Ascending aorta (tissue), 2 donors: ENCODE data around the gene MTREX. TPM values are rescaled to one million over a fixed set of nuclear protein-coding genes. Genes with fewer than 3 reads are reported as not detected.

Experiments used
- DNase-seq, 2 donors: peaks; one replicate each; pipeline ENCODE4 v3.0.0-alpha.2; 2019; ENCODE audit warnings: low spot score in 2 of 2
- H3K27ac ChIP-seq, 2 donors: fragments of 200-600 bp; sonication (generic); one replicate each; pipeline ENCODE4 v1.5.1; 2016 to 2017; ENCODE audit warnings: mild to moderate bottlenecking in 1 of 2
- H3K27me3 ChIP-seq: fragments of 200-600 bp; sonication (generic); one replicate; pipeline ENCODE4 v1.5.1; 2017
- H3K36me3 ChIP-seq, 2 donors: fragments of 200-600 bp; sonication (generic); one replicate each; pipeline ENCODE4 v1.5.1; 2016
- H3K4me1 ChIP-seq, 2 donors: fragments of 200-600 bp; sonication (generic); one replicate each; pipeline ENCODE4 v1.5.1; 2016 to 2017; ENCODE audit warnings: mild to moderate bottlenecking in 1 of 2
- H3K4me3 ChIP-seq, 2 donors: fragments of 200-600 bp; sonication (generic); one replicate each; pipeline ENCODE4 v1.5.1; 2016 to 2017; ENCODE audit warnings: mild to moderate bottlenecking in 1 of 2
- H3K9me3 ChIP-seq, 2 donors: fragments of 200-600 bp; sonication (generic); one replicate each; pipeline ENCODE4 v1.5.1; 2016
- intact Hi-C: fragments of 100-400 bp; cut with DNase I; formaldehyde crosslinking; loops from one replicate; pipeline ENCODE4 v1.15.1; 2023
- total RNA-seq: library from RNA; depleted of rRNA; stranded (reverse); fragments of >200 nt; gene quantifications from one replicate; pipeline ENCODE4 v1.1.0, GENCODE V29; 2016
- TF ChIP-seq, protein P1 (sequence below), 3 experiments: fragments of 200-600 bp in 2 of 3; fragments of 450-650 bp in 1 of 3; sonication (generic) in 2 of 3; IDR thresholded peaks; one replicate each; pipeline ENCODE4 v1.5.1; 2016 to 2019; ENCODE audit warnings: antibody characterized with exemption in 3 of 3, mild to moderate bottlenecking in 1 of 3, moderate library complexity in 1 of 3

MTREX gene
- total RNA-seq, 1 donor from 2014 or later, result 17.1 TPM

DNA sequence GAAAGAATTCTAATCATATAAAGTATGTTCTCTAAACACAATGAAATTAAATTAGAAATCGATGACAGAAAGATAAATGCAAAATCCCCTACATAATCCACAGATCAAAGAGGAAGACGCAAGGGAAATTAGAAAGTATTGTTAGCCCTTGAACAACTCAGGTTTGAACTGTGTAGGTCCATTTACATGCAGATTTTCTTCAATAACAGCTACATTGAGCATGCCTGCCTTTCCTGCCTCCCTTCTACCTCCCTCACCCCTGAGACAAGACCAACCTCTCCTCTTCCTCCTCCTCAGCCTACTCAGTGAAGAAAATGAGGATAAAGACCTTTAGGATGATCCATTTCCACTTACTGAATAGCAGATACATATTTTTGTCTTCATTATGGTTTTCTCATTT, 151.8 kb downstream of the MTREX start:
- no peak for DNase-seq
- Histone ChIP-seq H3K9me3 (no peaks in the 10 kb centered on the region), H3K4me3 (no peak overlapping the region), H3K4me1 (peaks cover 0 to 2% of the 10 kb centered on the region in 2 donors), H3K27me3 (no peaks in the 10 kb centered on the region), H3K36me3 (peaks cover 0 to 19% of the 10 kb centered on the region in 2 donors), H3K27ac (no peak overlapping the region)
- TF ChIP-seq, protein P1, sequence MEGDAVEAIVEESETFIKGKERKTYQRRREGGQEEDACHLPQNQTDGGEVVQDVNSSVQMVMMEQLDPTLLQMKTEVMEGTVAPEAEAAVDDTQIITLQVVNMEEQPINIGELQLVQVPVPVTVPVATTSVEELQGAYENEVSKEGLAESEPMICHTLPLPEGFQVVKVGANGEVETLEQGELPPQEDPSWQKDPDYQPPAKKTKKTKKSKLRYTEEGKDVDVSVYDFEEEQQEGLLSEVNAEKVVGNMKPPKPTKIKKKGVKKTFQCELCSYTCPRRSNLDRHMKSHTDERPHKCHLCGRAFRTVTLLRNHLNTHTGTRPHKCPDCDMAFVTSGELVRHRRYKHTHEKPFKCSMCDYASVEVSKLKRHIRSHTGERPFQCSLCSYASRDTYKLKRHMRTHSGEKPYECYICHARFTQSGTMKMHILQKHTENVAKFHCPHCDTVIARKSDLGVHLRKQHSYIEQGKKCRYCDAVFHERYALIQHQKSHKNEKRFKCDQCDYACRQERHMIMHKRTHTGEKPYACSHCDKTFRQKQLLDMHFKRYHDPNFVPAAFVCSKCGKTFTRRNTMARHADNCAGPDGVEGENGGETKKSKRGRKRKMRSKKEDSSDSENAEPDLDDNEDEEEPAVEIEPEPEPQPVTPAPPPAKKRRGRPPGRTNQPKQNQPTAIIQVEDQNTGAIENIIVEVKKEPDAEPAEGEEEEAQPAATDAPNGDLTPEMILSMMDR (IDR thresholded peaks at IDR 0.05), result no peak
- intact Hi-C loops, result no loop called here

DNA sequence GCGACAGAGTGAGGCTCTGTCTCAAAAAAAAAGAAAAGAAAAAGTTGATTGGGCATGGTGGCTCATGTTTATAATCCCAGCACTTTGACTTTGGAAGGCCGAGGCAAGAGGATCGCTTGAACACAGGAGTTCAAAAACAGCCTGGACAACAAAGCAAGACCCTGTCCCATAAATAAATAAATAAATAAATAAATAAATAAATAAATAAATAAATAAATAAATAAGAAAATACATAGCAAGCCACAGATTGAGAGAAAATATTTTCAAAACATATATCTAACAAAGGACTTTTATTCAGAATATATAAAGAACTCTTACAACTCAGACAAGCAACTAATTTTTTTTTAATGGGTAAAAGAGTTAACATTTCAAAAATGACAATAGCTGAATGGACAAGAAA, 155.8 kb downstream of the MTREX start:
- Histone ChIP-seq H3K36me3 (peaks cover 0 to 39% of the 10 kb centered on the region in 2 donors), H3K27ac (no peak overlapping the region), H3K4me1 (no peaks in the 10 kb centered on the region), H3K9me3 (no peaks in the 10 kb centered on the region), H3K27me3 (no peaks in the 10 kb centered on the region), H3K4me3 (no peak overlapping the region)
- DNase-seq, result no peak
- TF ChIP-seq, protein P1 (IDR thresholded peaks at IDR 0.05), result no peak
- intact Hi-C loops, result no loop called here

DNA sequence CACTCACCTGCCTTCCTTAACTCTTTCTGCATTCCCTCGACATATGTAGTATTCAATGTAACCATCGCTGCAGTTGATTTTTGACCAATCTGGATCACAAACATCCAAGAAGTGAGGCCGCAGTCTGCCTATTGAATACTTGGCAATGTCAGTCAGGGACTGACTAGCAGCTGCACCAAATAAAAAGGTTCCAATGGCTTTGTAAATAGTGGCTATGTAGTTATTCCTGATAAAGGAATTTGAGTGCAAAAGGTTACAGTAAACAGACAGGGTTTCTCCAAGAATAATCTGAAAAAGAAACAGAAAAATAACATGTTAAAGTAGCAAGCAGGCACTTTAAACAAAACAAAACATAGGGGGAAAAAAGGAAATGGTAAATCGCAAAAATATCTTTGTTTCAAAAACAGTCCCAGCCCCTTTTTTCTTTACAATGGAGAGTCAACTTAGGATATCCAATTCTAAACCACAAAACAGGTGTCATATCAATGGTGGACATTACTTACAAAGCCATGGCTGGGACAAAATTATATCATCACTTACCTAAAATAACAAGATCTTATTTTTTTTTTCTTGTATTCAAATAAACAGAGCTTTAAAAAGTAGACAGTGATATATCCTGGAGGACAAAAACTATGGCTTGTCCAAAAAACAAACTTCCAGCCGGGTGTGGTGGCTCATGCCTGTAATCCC, 160.2 kb downstream of the MTREX start:
- intact Hi-C loops, result no loop called here
- H3K27ac ChIP-seq, result peak overlapping the region in 1 of 2 donors; percentile 34
- DNase-seq, result no peak
- H3K36me3 ChIP-seq, result peaks cover 3 to 44% of the 10 kb centered on the region in 2 donors
- no peak overlapping the region for H3K4me3 ChIP-seq
- H3K4me1 ChIP-seq, result peaks cover 0 to 2% of the 10 kb centered on the region in 2 donors
- TF ChIP-seq, protein P1 (IDR thresholded peaks at IDR 0.05), result no peak
- no peaks in the 10 kb centered on the region for H3K27me3 ChIP-seq
- no peaks in the 10 kb centered on the region for H3K9me3 ChIP-seq

DNA sequence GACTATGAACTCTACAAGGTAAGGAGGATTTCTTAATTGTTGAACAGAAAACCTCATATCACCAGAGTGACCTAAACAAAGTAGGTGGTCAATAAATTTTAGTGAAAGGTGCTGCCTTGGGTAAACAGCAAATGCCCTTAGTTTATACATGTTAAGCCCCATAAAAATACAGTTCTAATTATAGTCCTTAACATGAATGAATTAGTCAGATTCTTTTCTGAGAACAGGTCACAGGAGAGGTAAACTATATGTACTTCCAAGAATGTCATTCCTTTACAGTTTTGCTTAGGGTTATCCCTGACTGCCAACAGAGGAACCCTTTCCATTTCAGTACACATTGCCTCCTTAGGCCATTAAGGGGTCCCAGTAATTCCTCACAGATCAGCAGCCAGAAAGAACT, 162.1 kb downstream of the MTREX start:
- Histone ChIP-seq H3K27ac (no peak overlapping the region), H3K36me3 (peaks cover 3 to 34% of the 10 kb centered on the region in 2 donors), H3K4me1 (peaks cover 0 to 2% of the 10 kb centered on the region in 2 donors), H3K27me3 (no peaks in the 10 kb centered on the region), H3K4me3 (no peak overlapping the region), H3K9me3 (no peaks in the 10 kb centered on the region)
- intact Hi-C loops, result no loop called here
- no peak for DNase-seq
- TF ChIP-seq, protein P1 (IDR thresholded peaks at IDR 0.05), result no peak

DNA sequence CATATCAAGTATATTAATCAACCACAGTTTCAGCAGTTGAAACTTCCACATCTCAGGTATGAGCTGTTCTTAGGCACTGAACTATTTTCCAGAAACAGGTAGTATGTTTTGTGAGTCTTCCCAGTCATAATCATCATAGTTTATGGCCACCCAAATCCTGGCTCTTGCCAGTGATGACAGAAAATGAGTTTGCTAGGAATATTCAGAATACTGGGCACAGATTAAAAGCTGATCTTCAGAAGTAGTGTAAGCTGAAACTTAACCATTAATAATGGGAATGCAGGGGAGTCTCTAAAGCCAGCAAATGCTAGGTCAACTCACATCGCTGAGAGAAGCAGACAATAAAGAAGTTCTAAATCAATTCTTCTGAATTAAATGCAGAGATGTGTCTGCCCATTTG, 162.5 kb downstream of the MTREX start:
- TF ChIP-seq, protein P1 (IDR thresholded peaks at IDR 0.05), result no peak
- Histone ChIP-seq H3K4me3 (no peak overlapping the region), H3K36me3 (peaks cover 3 to 31% of the 10 kb centered on the region in 2 donors), H3K4me1 (peaks cover 0 to 2% of the 10 kb centered on the region in 2 donors), H3K27ac (no peak overlapping the region), H3K27me3 (no peaks in the 10 kb centered on the region), H3K9me3 (no peaks in the 10 kb centered on the region)
- no peak for DNase-seq
- intact Hi-C loops, result no loop called here
